ENCODE measurements around the gene S100A5.
A peak's percentile ranks its signal among the peaks of the same experiment; 100 is the strongest.

Gene S100A5

DNA sequence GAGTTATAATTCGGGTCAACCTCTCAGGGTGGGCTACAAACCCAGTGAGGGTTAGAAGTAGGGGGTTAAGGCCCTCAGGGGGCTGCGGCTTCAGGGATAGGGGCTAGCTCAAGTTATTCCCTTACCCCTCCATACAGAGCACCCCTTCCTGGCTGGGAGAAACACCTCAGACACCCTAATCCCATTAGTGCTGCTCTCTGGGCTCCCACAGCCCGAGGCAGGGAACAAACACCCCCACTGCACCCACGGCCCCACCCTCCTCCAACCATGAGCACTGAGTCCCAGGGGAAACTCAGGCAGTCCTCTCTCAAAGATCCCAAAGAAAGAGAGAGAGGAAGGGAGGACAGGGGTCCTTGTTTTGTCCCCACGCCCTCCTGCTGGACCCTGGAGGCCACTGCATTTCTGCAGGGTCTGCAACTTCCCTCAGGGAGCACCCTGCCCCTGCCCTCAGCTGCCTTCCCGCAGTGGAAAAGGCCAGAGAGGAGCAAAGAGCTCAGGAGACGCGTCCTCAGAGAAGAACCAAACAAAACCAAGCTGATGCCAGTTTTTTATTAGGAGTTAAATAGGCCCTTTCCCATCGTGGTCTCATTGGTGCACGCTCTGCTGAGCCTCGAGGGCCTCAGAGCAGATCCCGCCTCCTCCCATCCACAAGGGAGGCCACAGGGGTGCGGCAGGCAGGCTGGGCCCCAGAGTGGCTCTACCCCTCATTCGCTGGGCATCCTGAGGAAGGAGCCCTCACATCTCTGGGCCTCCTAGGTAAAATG lies 6.2 kb upstream of the S100A5 start:
- no peak for DNase-seq (ENCODE audit: low read depth)

DNA sequence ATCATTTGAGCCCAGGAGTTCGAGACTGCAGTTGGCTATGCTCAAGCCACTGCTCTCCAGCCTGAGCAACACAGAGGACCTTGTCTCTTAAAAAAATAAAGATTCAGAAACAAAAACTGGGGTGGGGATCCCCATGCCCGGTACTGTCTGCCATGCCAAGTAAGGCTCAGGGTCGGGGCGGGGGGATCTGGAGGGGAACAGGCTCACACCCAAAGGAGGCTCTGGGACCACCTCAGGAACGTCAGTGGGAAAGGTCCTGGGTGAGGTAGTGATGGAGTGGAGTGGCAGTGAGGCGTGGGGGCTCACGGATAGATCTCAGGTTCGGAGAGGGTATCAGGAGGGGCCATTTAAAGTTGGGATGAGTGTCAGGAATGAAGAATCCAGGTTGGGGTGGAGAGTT lies 5.6 kb upstream of the S100A5 start:
- DNase-seq (ENCODE audit: low read depth): no peak

DNA sequence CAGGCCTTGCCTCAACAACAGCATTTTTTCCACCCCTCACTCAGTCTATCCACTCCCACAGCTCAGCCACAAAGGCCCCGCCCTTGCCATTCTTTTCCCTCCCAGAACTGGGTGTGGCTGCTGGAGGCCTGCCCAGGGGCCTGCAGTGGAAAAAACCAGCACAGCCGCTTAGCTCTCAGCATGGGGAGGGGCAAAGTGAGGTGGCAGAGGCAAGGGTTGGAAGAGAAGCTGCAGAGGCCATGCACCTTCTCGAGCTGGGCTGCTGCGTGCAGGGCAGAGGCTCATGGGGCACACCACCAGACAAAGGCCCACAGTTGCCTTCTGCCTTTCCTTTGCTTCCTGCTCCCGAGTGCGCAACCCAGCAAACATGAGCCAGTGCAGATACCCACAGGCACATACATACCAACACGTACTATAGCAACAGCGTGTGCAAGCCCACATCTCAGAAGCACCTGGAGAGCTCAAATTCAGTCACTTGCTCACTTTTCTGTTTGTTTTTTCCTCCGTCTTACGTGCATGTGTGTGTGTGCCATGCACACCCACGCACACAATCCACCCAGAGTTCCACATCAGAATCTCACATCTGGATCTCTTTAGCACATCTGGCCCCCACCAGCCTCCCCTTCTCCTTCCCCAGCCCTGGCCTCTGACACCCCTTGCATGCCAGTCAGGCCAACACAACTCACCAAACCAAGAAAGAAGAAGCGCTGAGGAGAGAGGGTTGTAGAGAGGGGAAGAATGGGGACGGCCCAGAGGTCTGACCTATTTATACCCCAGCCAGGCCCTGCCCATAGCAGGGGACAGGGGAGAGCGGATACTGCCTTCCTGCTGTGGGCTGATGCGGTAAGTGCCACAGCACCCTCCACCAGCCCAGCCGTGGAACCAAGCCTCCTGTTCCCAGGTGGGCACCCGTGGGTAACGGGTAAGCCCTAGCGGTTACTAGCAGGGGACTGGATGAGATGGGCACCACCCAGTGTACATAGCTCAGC lies 4.6 kb upstream of the S100A5 start, which contains the start of gene S100A4:
Gene S100A4 (minus strand): TSS at position 740 of the 989 bp plus-strand sequence. CDS start 1,012 bp downstream, outside the sequence.
- DNase-seq (ENCODE audit: low read depth): peak; percentile 96

DNA sequence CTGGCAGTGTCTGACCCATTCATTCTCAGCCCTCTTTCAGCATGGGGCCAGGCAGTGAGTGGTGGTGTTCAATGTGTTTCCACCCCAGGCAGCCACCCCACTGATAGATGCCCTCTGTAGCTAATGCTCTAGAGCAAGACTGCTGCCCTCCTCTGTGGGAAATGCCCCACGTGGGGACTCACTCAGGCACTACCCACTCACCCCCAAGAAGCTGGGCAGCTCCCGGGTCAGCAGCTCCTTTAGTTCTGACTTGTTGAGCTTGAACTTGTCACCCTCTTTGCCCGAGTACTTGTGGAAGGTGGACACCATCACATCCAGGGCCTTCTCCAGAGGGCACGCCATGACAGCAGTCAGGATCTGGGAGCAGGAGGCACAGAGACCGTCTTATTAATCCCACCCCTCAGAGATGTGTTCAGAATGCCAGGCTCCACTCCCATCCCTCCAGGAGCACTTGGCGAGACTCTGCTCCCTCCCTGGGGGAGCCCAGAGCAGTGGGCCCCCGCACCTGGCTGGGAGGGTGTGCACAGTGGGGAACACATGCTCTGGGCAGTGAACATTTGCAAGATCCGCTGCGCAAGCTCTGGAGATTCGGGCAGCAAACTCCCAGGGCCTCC lies 3.8 kb upstream of the S100A5 start:
- DNase-seq (ENCODE audit: low read depth): no peak

DNA sequence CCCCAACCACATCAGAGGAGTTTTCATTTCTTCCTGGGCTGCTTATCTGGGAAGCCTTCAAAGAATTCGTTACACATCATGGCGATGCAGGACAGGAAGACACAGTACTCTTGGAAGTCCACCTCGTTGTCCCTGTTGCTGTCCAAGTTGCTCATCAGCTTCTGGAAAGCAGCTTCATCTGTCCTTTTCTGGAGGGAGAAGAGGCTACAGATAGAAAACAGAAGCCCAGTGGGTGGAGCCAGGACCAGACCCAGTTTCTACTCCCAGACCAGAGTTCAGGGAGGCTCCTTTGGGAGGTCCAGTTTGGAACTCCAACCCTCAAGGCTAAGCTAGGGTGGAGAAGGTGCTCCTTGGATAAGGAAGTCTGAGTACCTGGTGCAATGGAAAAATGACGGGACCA lies 3.0 kb upstream of the S100A5 start:
- no peak for DNase-seq (ENCODE audit: low read depth)

DNA sequence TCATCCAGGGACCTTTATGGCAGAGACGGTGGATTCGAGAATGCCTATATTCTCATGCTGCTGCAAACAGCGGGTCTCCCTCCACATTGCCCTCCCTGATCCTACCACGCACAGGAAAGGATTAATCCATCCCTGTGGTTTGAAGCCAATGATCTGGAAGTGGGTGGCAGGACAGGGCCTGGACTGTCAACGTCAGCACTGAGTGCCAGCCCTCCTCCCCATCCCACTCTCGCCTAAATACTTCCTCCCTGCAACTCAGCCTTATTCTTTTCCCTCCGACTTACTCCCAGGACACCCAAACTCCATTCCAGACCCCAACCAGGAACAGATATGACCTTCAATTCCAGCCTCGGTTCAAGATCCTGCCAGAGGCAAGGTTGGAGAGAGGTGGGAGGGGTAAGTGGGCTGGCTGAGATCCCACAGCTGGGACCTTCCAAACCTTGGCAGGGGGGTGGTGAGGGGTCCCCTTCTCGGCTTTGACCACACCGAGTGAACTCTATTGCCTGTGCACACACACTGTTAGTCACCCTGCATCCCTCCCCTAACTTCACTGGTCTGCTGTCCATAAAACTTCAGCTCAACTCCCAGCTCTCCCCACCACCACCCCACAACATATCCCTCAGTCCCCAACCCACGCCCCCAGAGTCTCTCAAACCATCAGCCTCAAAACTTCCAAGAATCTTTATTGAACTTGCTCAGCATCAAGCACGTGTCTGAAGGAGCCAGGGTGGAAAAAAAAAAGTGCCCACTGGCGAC lies 2.4 kb upstream of the S100A5 start:
- no peak for DNase-seq (ENCODE audit: low read depth)

DNA sequence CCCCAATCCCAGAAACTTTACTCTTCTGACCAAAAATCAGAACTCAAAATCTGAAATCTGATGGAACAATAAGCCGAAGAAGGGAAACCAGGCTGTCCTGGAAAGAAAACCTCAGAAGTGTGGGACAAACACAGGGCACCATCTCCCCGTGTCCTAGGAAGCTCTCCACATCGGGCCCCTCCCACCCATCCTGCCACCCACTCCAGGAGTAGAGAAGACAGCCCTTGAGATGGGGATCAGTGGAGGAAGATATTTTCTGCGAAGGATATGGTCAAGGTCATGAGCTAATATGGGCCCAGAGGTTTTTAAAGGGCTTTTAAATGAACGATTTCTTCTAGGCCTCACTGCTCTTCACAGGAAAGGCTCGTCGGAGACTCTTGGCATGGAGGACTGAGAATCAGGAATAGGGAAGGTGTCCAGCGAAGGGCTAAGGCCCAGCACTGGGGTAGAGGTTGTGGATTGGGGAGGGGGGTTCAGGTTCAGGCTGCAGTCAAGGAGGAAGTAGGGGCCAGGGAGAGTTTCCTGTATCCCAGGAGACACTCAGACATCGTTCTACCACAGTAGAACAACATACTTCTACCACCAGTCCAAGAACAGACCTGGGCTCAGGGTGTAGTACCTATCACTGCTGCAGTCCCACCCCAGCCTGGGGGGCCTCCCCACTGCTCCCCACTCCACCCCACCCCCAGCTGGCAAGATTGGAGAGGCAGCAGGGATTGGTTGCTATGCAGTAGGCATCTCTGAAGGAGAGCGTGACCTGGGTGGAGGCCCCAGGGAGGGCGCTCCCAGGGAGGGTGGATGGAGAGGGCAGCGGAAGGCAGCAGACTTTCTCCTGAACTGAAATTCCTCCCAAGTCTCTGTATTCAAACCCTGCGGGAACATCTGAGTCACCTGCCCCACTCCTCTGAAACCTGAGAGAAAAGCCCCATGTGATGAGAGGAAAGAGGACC lies 1.2 kb upstream of the S100A5 start:
- DNase-seq (ENCODE audit: low read depth): no peak

DNA sequence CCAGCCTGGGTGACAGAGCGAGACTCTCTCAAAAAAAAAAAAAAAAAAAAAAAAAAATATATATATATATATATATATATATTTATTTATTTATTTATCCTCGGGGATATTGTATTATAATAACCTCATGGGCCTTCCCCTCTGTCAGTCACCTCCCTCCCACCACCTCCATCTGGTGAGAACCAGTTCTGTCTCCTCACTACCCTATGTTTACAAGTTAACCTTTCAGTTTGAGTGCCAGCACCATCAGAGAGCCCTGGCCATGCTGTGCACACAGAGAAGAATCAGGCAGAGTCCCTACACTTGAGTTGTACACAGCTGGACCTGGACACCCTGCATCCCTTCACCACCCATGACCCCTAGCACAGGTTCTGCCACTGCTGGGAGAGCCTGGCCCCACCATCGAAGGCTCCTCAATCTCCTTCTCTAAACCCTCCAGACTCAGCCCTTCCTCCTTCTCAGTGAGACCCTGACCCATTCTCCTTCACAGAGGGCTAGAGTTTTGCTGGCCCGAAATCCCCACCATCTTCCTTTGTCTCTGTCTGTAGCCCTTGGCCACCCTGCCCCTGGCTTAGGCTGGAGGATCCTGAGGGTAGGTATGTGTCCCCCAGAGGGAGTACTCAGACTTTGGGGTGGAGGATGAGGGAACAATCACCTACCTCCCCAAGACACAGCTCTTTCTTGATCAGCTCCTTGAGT lies 1.2 kb downstream of the S100A5 start:
- no peak for DNase-seq (ENCODE audit: low read depth)

DNA sequence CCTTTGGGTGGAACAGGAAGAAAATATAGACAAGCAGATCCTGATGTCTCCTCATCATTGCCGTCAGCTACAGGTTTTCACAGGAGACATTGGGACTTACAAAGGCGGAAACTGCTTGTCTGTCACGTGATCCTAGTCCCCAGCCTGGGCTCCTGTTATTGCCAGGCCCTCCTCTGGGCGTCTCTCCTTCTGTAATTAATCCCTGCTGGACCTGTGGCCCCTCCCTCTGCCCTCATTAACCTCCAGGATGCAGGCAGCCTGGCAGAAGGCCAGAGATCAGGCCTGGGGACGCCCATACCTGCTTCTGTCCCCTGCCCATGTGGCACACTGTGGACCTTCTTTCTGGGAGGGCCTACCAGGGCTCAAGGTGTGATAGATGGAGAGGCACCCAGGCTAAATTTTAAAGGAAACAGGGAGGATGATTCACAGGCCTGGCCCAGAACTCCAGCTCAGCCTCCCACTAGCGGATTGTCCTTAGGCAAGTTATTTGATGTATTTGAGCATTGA lies 2.4 kb downstream of the S100A5 start:
- DNase-seq (ENCODE audit: low read depth): peak; percentile 68

DNA sequence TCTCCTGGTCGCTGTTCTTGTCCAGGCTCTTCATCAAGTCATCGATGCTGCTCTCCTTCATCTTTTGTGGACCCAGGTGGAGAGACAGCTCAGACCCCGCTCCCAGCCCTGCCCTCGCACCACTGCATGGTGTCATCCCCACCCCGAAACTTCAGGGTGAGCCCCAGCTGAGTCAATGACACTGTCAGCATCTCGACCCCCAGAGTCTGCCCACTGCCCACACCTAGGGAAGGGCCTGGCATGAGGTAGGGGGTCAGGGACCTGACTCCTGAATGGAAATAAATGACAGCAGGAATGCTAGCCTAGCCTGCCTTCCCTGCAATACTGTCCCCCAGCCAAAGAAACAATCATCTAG lies 3.4 kb downstream of the S100A5 start:
- DNase-seq (ENCODE audit: low read depth): no peak

DNA sequence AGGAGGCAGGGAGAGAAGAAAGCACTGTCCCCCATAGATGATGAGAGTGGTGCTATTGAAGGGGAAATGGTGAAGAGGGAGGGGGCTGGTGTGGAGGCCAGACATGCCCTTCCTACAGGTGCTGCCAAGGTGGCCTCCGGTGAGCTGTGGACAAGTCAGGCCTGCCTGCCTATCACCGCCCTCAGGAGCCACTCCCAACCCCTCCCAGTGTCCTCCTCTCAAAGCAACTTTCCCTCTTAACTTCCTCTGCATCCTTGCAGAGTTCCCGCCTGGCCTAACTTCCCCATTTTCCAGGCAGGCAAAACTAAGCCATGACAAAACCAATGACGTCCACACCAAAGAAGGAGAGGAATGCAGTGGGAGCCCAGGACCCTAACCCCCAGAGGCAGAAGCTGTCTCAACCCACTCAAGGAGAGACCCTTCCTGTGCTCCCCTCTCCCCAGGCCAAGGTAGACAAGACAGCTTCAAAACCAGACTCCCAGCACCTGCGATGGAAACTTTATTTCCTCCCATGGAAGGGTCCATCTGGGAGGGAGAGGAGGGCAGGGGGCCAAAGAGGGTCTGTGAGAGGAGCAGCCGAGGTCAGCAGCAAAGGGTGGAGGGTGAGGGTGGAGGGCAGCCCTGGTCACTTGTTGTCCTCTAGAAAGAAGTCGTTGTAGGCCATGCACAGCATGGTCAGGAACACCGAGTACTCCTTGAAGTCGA lies 3.9 kb downstream of the S100A5 start:
- no peak for DNase-seq (ENCODE audit: low read depth)

DNA sequence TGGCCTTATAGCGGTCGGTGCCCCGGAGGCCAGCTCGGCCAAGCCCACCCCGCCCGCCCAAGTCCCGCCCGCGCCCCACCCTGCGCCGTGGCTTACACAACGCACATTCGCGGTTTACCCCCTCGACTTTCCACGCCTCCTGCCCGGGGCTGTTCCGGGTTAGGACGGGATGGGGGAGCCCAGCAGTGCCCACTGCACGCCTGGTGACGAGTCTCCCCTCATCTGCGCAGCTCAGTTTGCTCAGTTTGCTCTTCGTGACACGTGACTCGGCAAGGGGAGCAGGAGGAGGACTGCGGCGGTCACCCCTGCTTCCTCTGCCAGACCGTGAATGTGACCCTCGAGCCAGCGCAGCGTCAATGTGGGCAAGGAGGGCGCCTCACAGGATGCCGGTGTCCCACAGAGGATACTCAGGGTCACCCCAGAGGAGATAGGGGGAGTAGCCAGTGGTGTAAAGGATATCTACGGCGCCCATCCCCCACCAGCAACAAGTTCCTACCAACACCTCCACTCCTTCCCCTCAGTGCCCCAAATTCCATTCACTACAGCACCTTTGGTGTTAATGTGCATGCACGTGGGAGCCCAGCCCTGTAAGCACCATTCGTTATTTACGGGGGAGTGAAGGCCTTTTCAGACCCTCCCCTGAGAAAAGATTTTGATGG lies 4.6 kb downstream of the S100A5 start:
- DNase-seq (ENCODE audit: low read depth): peak; percentile 96

DNA sequence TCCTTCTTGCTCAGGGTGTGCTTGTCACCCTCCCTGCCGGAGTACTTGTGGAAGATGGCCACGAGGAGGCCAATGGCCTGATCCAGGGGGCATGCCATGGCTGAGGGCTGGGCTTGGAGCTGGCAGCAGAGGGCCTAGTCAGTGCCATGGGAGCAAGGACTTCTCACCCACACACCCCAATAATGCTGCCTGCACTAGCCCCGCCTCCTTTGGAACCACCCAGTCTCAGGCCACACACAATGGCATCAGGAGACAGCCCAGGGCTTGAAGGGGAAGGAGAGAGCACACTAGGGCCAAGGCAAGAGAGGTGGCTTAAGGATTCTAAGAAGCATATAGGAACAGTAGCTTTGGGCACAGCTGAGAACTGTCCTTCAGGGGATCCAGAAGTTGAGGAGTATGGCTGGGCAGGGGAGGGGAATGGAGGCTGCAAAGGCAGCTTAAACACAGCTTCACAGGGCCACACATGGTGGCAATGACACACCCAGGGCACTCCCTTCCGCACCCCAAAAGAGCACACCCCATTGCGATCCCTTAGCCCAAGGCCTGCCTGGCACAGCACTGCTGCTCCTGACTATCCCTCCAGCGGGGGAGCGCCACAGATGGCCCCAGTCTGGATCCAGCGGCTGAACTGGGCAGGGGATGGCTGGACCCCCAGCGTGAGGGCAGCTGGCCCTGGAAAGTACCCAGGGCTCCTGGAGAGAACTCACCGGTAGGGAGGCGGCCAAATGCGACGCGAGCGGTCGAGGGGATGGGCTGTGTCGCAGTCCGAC lies 5.3 kb downstream of the S100A5 start, which contains the start of gene S100A6:
Gene S100A6 (minus strand): TSS at position 750 of the 770 bp plus-strand sequence. CDS start 652 bp downstream, at position 98.
- DNase-seq (ENCODE audit: low read depth): peak; percentile 64

DNA sequence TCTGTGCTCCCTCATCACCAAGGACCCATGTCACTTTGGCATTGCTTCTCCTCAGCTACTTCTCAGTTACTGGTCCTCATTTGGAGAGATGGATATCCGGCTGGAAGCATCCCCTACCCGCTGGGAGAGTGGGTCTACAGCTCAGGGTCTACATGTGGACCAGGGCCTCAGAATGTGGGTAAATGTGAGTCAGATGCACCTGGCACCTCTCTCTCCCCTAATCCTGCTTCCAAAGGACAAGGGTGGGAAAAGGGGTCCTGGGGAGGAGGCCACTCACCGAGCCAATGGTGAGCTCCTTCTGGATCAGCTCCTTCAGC lies 5.9 kb downstream of the S100A5 start:
- no peak for DNase-seq (ENCODE audit: low read depth)

DNA sequence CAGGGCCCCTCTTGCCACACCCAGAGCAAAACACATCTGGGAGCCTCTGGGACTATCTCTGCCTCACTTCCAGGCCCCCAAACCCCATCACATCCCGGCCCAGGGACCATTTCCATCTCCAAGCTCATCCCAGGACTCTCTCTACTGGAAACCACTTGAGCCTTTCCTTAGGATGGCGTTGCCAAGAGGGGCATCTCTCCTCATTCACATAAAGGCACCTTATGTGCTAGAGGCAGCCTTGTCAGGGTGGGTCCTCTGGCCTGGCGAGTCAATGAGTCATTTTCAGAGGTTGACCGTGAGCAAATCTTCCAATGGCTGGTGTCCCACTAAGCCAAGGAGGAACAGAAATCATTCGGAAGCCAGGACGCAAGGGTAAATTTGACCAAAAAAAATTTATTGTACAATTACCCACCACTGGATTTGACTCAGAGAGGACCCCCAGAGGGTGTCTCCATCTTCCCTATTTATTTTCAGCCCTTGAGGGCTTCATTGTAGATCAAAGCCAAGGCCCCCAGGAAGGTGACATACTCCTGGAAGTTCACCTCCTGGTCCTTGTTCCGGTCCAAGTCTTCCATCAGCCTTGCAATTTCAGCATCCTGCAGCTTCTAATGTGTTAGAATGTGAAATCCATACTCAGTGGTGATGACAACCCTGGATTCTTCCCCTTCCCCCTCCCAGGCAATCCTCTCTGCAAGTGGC lies 6.4 kb downstream of the S100A5 start:
- DNase-seq (ENCODE audit: low read depth): peak; percentile 70

DNA sequence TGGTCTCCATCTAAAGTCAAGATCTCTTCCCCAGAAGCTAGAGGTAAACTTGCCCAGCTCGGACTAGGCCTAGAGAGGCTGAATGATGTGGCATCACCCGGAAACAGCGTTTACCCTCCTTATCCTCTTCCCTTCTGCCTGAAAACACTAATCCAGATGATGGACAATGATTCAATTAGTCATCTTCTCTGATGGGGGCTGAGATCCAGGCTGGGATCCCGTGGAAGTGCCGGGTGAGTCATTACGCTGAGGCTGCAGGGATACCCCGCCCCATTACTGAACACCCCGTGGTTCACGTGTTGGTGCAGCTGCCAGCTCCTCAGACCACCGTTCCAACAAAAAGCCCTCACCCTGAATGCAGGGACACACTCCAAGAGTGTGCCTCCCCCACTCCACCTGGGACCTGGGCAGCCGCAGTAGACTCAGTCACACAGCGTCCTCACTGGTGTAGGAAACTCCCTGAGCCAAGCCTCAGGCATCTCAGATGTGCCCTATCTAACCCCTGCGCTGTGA lies 7.0 kb downstream of the S100A5 start:
- peak; percentile 95 for DNase-seq (ENCODE audit: low read depth)

All from EH (cell line).